ENCODE results near the gene PRKD1.

DNA sequence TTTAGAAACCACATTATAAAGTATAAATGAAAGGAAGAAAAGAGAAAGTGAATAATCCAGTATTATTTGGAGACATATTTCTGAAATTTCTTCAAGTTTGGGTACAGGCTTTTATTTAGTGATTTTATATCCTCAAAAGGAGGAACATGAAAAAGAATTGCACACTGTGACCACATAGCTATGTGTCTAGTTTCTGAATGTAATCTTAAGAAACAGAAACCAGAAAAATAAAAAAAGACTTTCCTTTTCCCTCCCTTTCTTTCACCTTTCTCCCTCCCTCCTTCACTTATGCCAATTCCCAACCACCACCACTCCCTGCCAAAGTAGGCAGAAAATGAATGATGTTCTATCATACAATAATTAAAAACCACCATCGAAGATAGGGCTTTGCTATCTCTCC, 189.6 kb downstream of the PRKD1 start:
- TF ChIP-seq, protein P1, sequence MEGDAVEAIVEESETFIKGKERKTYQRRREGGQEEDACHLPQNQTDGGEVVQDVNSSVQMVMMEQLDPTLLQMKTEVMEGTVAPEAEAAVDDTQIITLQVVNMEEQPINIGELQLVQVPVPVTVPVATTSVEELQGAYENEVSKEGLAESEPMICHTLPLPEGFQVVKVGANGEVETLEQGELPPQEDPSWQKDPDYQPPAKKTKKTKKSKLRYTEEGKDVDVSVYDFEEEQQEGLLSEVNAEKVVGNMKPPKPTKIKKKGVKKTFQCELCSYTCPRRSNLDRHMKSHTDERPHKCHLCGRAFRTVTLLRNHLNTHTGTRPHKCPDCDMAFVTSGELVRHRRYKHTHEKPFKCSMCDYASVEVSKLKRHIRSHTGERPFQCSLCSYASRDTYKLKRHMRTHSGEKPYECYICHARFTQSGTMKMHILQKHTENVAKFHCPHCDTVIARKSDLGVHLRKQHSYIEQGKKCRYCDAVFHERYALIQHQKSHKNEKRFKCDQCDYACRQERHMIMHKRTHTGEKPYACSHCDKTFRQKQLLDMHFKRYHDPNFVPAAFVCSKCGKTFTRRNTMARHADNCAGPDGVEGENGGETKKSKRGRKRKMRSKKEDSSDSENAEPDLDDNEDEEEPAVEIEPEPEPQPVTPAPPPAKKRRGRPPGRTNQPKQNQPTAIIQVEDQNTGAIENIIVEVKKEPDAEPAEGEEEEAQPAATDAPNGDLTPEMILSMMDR (IDR thresholded peaks at IDR 0.05; ENCODE audit: low read depth, low read length, poor library complexity, severe bottlenecking): no peak
- TF ChIP-seq EZH2phosphoT487 (IDR thresholded peaks at IDR 0.05; ENCODE audit: borderline replicate concordance, low read length): no peak
